Heart left ventricle (tissue), 16 donors: ENCODE data around the gene ZNF521. TPM values are rescaled to one million over a fixed set of nuclear protein-coding genes. Genes with fewer than 3 reads are reported as not detected.

Experiments
- ATAC-seq, 4 donors: fragments of 200-7000 bp; cut with Tn5 transposase; one replicate each; pipeline ENCODE4 v1.9.1; 2020 to 2022; ENCODE audit warnings: moderate library complexity in 4 of 4, mild to moderate bottlenecking in 3 of 4, moderate number of reproducible peaks in 1 of 4
- DNase-seq, 5 donors: peaks; one replicate each; pipeline ENCODE4 v3.0.0-alpha.2; 2020
- H3K27ac ChIP-seq, 12 donors: fragments of 200-600 bp; sonication (generic) in 4 of 12; one replicate each; pipeline versions ENCODE4 v1.5.0 to v1.8.0; 2016 to 2022; ENCODE audit warnings: mild to moderate bottlenecking in 2 of 12
- H3K27me3 ChIP-seq, 9 donors: fragments of 200-600 bp; sonication (generic) in 2 of 9; one replicate each; pipeline versions ENCODE4 v1.5.1 to v1.8.0; 2016 to 2022; ENCODE audit warnings: mild to moderate bottlenecking in 3 of 9
- H3K36me3 ChIP-seq, 9 donors: fragments of 200-600 bp; sonication (generic) in 2 of 9; one replicate each; pipeline versions ENCODE4 v1.5.0 to v1.8.0; 2018 to 2022; ENCODE audit warnings: mild to moderate bottlenecking in 2 of 9
- H3K4me1 ChIP-seq, 12 donors: fragments of 200-600 bp; sonication (generic) in 4 of 12; one replicate each; pipeline versions ENCODE4 v1.5.0 to v1.8.0; 2016 to 2022; ENCODE audit warnings: mild to moderate bottlenecking in 3 of 12
- H3K4me3 ChIP-seq, 12 donors: fragments of 200-600 bp; sonication (generic) in 4 of 12; one replicate each; pipeline versions ENCODE4 v1.5.0 to v1.8.0; 2017 to 2022; ENCODE audit warnings: mild to moderate bottlenecking in 9 of 12, moderate library complexity in 4 of 12
- H3K9me3 ChIP-seq, 12 donors: fragments of 200-600 bp; sonication (generic) in 4 of 12; one replicate each; pipeline versions ENCODE4 v1.5.0 to v1.8.0; 2016 to 2022; ENCODE audit warnings: mild to moderate bottlenecking in 1 of 12
- CTCF ChIP-seq, 12 donors: fragments of 200-600 bp; sonication (generic) in 4 of 12; IDR thresholded peaks; one replicate each; pipeline versions ENCODE4 v1.5.0 to v1.8.0; 2018 to 2022; ENCODE audit warnings: antibody characterized with exemption in 12 of 12, mild to moderate bottlenecking in 5 of 12
- POLR2A ChIP-seq, 2 donors: fragments of 450-650 bp; IDR thresholded peaks; one replicate each; pipeline ENCODE4 v1.6.1; 2017; ENCODE audit warnings: antibody characterized with exemption in 2 of 2, mild to moderate bottlenecking in 2 of 2, moderate library complexity in 2 of 2
- WGBS, 4 donors: extraction: QIAGEN DNeasy Blood & Tissue Kit in 2 of 4; methylation state at CpG; one replicate each; pipeline versions ENCODE4 v1.1.5 to v1.1.7; 2013 to 2018; 5-methylcytosine and 5-hydroxymethylcytosine counted together
- intact Hi-C, 10 donors: fragments of 100-400 bp; cut with DNase I; formaldehyde crosslinking; loops; one replicate each; pipeline versions ENCODE4 v1.11.1 to v1.14.2; 2022
- polyA plus RNA-seq, 2 donors: library from polyadenylated mRNA; stranded (reverse); fragments of 200-250 nt; gene quantifications; one replicate each; pipeline ENCODE4 v1.2.3, GENCODE V29; 2013
- total RNA-seq, 9 donors: library from RNA; depleted of rRNA in 2 of 9; stranded (reverse); fragments of >200 nt in 2 of 9; fragmentation: NEBNext Ultra II Directional in 3 of 9; extraction: Animal tissue kit (Norgen Biotek cat#: 25700) in 3 of 9; gene quantifications; one replicate each; pipeline versions ENCODE4 v1.1.0 to v1.2.4, GENCODE V29; 2016 to 2023
- donor health status: ischemic (EF 13 %, LVEDD 7.1; RV severe dilation, severe dysfunction).
- donor health status: healthy with polysubstance abuse.
- donor health status: DM: no; HTN: yes; CAD: no.
- donor health status: DM: no; HTN: no; CAD: no.
- donor health status: ischemic (EF 25% LVEDD 6.9; RV normal size, moderate dysfunction).
- donor health status: ischemic (EF 25% LVEDD 5.7; RV mildly dilated, moderate dysfunction).
- donor health status: healthy.
- donor health status: DM: yes; HTN: yes; CAD: no.
- donor health status: ischemic (EF 35%, LVEDD 5.7; RV mildly dilated, moderate dysfunction).
- donor health status: nonischemic (EF 11% LVEDD 7.7; RV severe dilation, severe dysfunction).
- donor health status: DM: yes; HTN: yes; CAD: no.
- donor health status: PGD.
- donor health status: ischemic (EF 29% LVEDD 5.4; RV normal size, mild dysfunction).
- donor health status: nonischemic (EF 23%, LVEDD 6.1; RV moderate dilation, normal function).

Gene ZNF521
- total and polyA plus RNA-seq, 11 donors = 1.5 to 24.4 (median 14.9) TPM

DNA sequence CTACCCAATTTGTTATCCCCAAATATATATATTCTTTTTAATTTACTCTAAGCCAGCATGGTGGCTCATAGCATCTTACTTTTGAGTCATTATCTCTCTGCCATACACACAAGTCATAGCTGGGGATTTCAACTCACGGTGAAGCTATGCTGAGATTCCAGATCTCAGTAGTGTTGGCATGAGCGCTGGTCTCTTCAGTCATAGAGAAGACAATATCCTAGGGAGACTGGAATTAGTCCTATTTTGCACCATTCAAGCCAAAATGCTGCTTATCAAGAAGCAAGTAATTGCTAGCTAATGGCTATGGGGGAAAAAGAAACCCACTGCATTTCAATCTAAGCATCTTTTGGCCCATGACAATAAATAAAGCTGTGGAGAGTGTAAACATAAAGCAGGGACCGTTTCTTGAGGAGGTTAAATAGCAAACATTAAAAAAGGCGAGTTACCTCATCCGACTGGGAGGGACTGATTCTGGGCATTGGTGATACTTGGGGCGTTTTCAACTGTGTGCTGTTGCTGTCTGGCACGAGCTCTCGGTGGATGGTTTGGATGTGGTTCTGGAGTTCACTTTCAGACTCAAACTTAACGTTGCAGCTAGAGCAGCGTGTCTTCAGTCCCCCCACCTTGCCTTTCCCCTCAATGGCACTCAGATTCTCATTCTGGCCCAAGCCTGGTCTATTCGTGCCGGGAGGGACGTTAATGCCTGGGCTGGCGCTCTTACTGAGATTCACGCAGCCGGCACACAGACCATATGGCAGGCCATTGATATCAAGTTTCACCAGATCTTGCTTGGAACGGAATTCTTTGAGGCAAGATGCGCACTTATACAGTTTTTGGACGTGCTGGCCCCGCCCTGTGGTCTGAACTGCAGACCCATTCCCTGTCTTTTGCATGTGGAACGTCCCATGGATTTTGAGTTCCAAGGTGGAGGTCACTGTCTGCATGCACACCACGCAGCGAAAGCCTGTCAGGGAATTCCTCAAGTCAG lies 127.8 kb downstream of the ZNF521 start:
- ATAC-seq (peak; percentile 59 to 74 (median 68)), DNase-seq (no peak)
- peaks cover 0 to 23% (median 11%) of the 10 kb centered on the region in 12 donors for H3K4me1 ChIP-seq
- H3K4me3 ChIP-seq = no peak overlapping the region
- TF ChIP-seq POLR2A (IDR thresholded peaks at IDR 0.05) (no peak), CTCF (IDR thresholded peaks at IDR 0.05) (no peak)
- H3K36me3 ChIP-seq = peaks cover 0 to 27% (median 15%) of the 10 kb centered on the region in 9 donors
- no peaks in the 10 kb centered on the region for H3K9me3 ChIP-seq
- 86 to 91% (median 87%) methylated on average over 23 of the region's 23 CpGs for WGBS, 4 donors
- peak overlapping the region in 3 of 12 donors; percentile 12 to 25 (median 23) for H3K27ac ChIP-seq
- H3K27me3 ChIP-seq = no peaks in the 10 kb centered on the region
- intact Hi-C loops = loop anchor here in 2 of 10 donors (10.0 kb wide), 2 partner anchors 59 to 349 kb away; no protein-coding TSS in a partner anchor

DNA sequence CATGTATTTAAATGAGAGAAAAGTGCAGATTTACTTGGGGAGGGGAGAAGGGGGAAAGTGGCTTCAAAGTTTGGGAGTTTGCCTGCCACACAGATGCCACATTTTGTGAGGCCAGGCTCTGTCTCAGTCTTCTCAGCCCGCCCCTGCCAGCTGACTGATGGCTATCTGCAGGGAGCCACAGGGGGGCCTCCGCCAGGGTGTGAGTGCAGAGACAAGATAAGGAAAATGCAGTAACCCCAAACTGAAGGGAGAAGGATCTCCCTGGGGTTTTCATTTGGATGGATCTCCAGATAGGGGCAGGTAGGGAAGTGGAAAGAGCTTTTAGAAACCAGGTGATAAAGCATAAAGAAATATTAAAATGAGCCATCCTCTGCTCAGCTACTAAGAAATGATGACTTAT lies 128.8 kb downstream of the ZNF521 start:
- ATAC-seq (no peak), DNase-seq (no peak)
- Histone ChIP-seq H3K4me1 (peaks cover 0 to 13% (median 3%) of the 10 kb centered on the region in 12 donors), H3K36me3 (peaks cover 0 to 27% (median 18%) of the 10 kb centered on the region in 9 donors), H3K4me3 (no peak overlapping the region), H3K9me3 (no peaks in the 10 kb centered on the region), H3K27ac (no peak overlapping the region), H3K27me3 (no peaks in the 10 kb centered on the region)
- TF ChIP-seq POLR2A (IDR thresholded peaks at IDR 0.05) (no peak), CTCF (IDR thresholded peaks at IDR 0.05) (no peak)
- 66 to 80% (median 79%) methylated on average over 2 of the region's 2 CpGs for WGBS, 4 donors
- intact Hi-C loops = loop anchor here in 2 of 10 donors (10.0 kb wide), 2 partner anchors 58 to 348 kb away; no protein-coding TSS in a partner anchor

GRCh38 chr18:25222648-25223047 lies 129.3 kb downstream of the ZNF521 start:
- no peaks in the 10 kb centered on the region for H3K27me3 ChIP-seq
- no peak overlapping the region for H3K4me3 ChIP-seq
- no peak for DNase-seq
- no peak for ATAC-seq
- TF ChIP-seq POLR2A (IDR thresholded peaks at IDR 0.05) = no peak
- no peak for TF ChIP-seq CTCF (IDR thresholded peaks at IDR 0.05)
- WGBS, 4 donors = 82 to 88% (median 85%) methylated on average over 4 of the region's 4 CpGs
- intact Hi-C loops = loop anchor here in 2 of 10 donors (10.0 kb wide), 2 partner anchors 58 to 348 kb away; no protein-coding TSS in a partner anchor
- no peaks in the 10 kb centered on the region for H3K9me3 ChIP-seq
- peaks cover 0 to 27% (median 18%) of the 10 kb centered on the region in 9 donors for H3K36me3 ChIP-seq
- no peak overlapping the region for H3K27ac ChIP-seq
- peaks cover 0 to 16% (median 0%) of the 10 kb centered on the region in 12 donors for H3K4me1 ChIP-seq

DNA sequence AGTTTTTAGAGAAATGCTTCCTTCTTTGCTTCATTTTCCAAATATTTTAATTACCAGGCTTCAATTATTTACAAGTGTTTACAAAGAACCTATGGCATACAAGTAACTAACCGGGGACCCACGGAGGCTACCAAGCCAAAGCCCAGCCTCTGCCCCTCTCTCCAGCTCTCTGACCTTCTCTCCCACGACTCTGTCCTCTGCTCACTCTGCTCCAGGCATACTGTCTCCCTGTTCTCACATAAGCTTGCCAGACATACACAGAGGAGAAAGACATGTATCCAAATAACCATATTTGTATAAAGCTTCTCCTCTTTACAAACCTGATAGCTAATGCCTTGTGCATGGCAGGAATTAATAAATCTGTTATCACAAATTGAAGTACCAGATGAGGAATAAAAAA lies 141.3 kb downstream of the ZNF521 start:
- H3K9me3 ChIP-seq = no peaks in the 10 kb centered on the region
- no peak overlapping the region for H3K4me3 ChIP-seq
- peaks cover 0 to 8% (median 0%) of the 10 kb centered on the region in 12 donors for H3K4me1 ChIP-seq
- WGBS, 4 donors = 53 to 62% (median 59%) methylated on average over 3 of the region's 3 CpGs
- ATAC-seq (peak; percentile 67 to 84 (median 78)), DNase-seq (no peak)
- no peak overlapping the region for H3K27ac ChIP-seq
- TF ChIP-seq CTCF (IDR thresholded peaks at IDR 0.05) (no peak), POLR2A (IDR thresholded peaks at IDR 0.05) (no peak)
- H3K36me3 ChIP-seq = no peaks in the 10 kb centered on the region
- no peaks in the 10 kb centered on the region for H3K27me3 ChIP-seq
- intact Hi-C loops = no loop called here
